DOHH2 (cell line): ENCODE data around the gene CNGA4.

Source experiments
- H3F3A ChIP-seq: fragments of 200-600 bp; sonication (generic), shearing (Covaris generic); 2 replicates; pipeline ENCODE4 v1.6.0; 2016; ENCODE audit warnings: antibody characterized with exemption, mild to moderate bottlenecking; ENCODE audit not compliant: control insufficient read depth, insufficient read depth
- H3K27ac ChIP-seq: fragments of 200-600 bp; sonication (generic); 2 replicates; pipeline ENCODE4 v1.5.1; 2014; ENCODE audit warnings: low read depth, mild to moderate bottlenecking, low read length, moderate library complexity
- H3K27me3 ChIP-seq: fragments of 200-600 bp; sonication (generic); 2 replicates; pipeline ENCODE4 v1.6.1; 2014; ENCODE audit warnings: mild to moderate bottlenecking, low read length, mixed read lengths; ENCODE audit not compliant: control insufficient read depth
- H3K36me3 ChIP-seq: fragments of 200-600 bp; sonication (generic); 2 replicates; pipeline ENCODE4 v1.6.1; 2014; ENCODE audit warnings: mild to moderate bottlenecking, low read length, moderate library complexity, mixed read lengths; ENCODE audit not compliant: control insufficient read depth
- H3K4me1 ChIP-seq: fragments of 200-600 bp; sonication (generic); 2 replicates; pipeline ENCODE4 v1.6.1; 2014; ENCODE audit warnings: mild to moderate bottlenecking, low read length, mixed read lengths; ENCODE audit not compliant: control insufficient read depth
- H3K4me2 ChIP-seq: fragments of 200-600 bp; sonication (generic); 2 replicates; pipeline ENCODE4 v1.6.0; 2014; ENCODE audit warnings: mild to moderate bottlenecking, low read length, moderate library complexity
- H3K4me3 ChIP-seq: fragments of 200-600 bp; sonication (generic); 2 replicates; pipeline ENCODE4 v1.5.1; 2014; ENCODE audit warnings: mild to moderate bottlenecking, low read length, mixed read lengths
- H3K79me2 ChIP-seq: fragments of 200-600 bp; sonication (generic); 2 replicates; pipeline ENCODE4 v1.6.1; 2014; ENCODE audit warnings: mild to moderate bottlenecking, low read length, mixed read lengths; ENCODE audit not compliant: control insufficient read depth
- H3K9me2 ChIP-seq: fragments of 200-600 bp; sonication (generic); replicated peaks from 2 replicates; pipeline ENCODE4 v1.6.1; 2014; ENCODE audit warnings: mild to moderate bottlenecking, low read length, mixed read lengths; ENCODE audit not compliant: control insufficient read depth
- H3K9me3 ChIP-seq: fragments of 200-600 bp; sonication (generic); 2 replicates; pipeline ENCODE4 v1.6.1; 2014; ENCODE audit warnings: antibody characterized with exemption, low read length, mixed read lengths; ENCODE audit not compliant: control insufficient read depth, insufficient read depth
- H4K20me1 ChIP-seq: fragments of 200-600 bp; sonication (generic); 2 replicates; pipeline ENCODE4 v1.6.0; 2014; ENCODE audit warnings: low read depth, mild to moderate bottlenecking, antibody characterized with exemption, low read length, moderate library complexity; ENCODE audit not compliant: control insufficient read depth, insufficient read depth
- EZH2phosphoT487 ChIP-seq: fragments of 200-600 bp; sonication (generic); IDR thresholded peaks from 2 replicates; pipeline ENCODE4 v1.6.1; 2017; ENCODE audit warnings: borderline replicate concordance, mild to moderate bottlenecking, antibody characterized with exemption, low read length, moderate library complexity, mixed read lengths
- TF ChIP-seq, protein P1 (sequence below): fragments of 200-600 bp; sonication (generic); IDR thresholded peaks from one replicate; pipeline ENCODE4 v1.5.1; 2014; ENCODE audit warnings: antibody characterized with exemption, mild to moderate bottlenecking, low read depth, low read length; ENCODE audit not compliant: poor library complexity, severe bottlenecking

The CNGA4 gene

GRCh38 chr11:6283453-6284023, 44.6 kb downstream of the CNGA4 start:
- peaks cover 2% of the 10 kb centered on the region for H3K27me3 ChIP-seq
- H3K36me3 ChIP-seq = no peaks in the 10 kb centered on the region
- H3K27ac ChIP-seq = no peak overlapping the region
- no peaks in the 10 kb centered on the region for H3F3A ChIP-seq
- TF ChIP-seq EZH2phosphoT487 = no peak
- TF ChIP-seq, protein P1, sequence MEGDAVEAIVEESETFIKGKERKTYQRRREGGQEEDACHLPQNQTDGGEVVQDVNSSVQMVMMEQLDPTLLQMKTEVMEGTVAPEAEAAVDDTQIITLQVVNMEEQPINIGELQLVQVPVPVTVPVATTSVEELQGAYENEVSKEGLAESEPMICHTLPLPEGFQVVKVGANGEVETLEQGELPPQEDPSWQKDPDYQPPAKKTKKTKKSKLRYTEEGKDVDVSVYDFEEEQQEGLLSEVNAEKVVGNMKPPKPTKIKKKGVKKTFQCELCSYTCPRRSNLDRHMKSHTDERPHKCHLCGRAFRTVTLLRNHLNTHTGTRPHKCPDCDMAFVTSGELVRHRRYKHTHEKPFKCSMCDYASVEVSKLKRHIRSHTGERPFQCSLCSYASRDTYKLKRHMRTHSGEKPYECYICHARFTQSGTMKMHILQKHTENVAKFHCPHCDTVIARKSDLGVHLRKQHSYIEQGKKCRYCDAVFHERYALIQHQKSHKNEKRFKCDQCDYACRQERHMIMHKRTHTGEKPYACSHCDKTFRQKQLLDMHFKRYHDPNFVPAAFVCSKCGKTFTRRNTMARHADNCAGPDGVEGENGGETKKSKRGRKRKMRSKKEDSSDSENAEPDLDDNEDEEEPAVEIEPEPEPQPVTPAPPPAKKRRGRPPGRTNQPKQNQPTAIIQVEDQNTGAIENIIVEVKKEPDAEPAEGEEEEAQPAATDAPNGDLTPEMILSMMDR = no peak
- no peaks in the 10 kb centered on the region for H3K9me3 ChIP-seq
- no peaks in the 10 kb centered on the region for H3K4me1 ChIP-seq
- no peaks in the 10 kb centered on the region for H3K9me2 ChIP-seq
- H3K4me3 ChIP-seq = no peak overlapping the region
- H3K4me2 ChIP-seq = no peak overlapping the region
- no peaks in the 10 kb centered on the region for H4K20me1 ChIP-seq
- no peaks in the 10 kb centered on the region for H3K79me2 ChIP-seq

DNA sequence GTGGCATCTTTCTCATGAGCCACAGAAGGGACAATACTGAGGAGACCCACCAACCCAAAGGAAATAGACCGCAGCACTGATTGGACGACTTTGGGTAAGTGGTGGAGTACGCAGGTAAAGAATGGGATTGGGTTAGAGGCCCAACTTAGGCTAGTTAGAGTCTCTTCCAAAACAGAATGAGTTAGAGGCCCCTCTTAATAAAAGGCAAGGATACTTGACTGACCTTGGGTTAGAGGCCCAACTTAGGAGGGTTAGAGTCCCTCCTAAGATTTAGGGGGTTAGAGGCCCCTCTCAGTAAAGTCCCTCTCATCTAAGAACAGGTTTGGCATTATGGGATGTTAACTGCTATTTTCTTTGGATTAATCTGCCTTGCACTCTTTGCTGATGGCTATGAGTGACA, 45.4 kb downstream of the CNGA4 start:
- Histone ChIP-seq H3K27ac (no peak overlapping the region), H3K9me2 (no peaks in the 10 kb centered on the region), H4K20me1 (no peaks in the 10 kb centered on the region), H3K4me2 (no peak overlapping the region), H3K79me2 (no peaks in the 10 kb centered on the region), H3K9me3 (no peaks in the 10 kb centered on the region), H3K27me3 (peaks cover 2% of the 10 kb centered on the region), H3K4me1 (no peaks in the 10 kb centered on the region), H3K36me3 (no peaks in the 10 kb centered on the region), H3F3A (no peaks in the 10 kb centered on the region), H3K4me3 (no peak overlapping the region)
- TF ChIP-seq, protein P1 = no peak
- no peak for TF ChIP-seq EZH2phosphoT487

- H3K4me2 ChIP-seq = no peak overlapping the region
- no peaks in the 10 kb centered on the region for H4K20me1 ChIP-seq
- no peaks in the 10 kb centered on the region for H3K79me2 ChIP-seq
- H3K27ac ChIP-seq = no peak overlapping the region
- H3K9me3 ChIP-seq = no peaks in the 10 kb centered on the region
- H3K27me3 ChIP-seq = peaks cover 2% of the 10 kb centered on the region
- no peaks in the 10 kb centered on the region for H3F3A ChIP-seq
- H3K4me3 ChIP-seq = no peak overlapping the region
- no peaks in the 10 kb centered on the region for H3K36me3 ChIP-seq
- H3K9me2 ChIP-seq = no peaks in the 10 kb centered on the region
- H3K4me1 ChIP-seq = no peaks in the 10 kb centered on the region
- no peak for TF ChIP-seq EZH2phosphoT487
- TF ChIP-seq, protein P1 = no peak
These were observed 46.1 kb downstream of the CNGA4 start for GRCh38 chr11:6285019-6285418.
